Activated CD8-positive, alpha-beta T cell treated with anti-CD3 and anti-CD28 coated beads for 36 hours (primary cell): ENCODE data around the gene DBH. TPM values are rescaled to one million over a fixed set of nuclear protein-coding genes. Genes with fewer than 3 reads are reported as not detected.

Experiments
- ATAC-seq: fragments of 200-7000 bp; cut with Tn5 transposase; one replicate; pipeline ENCODE4 v1.10.0; 2021; ENCODE audit warnings: mild to moderate bottlenecking, moderate library complexity
- CTCF ChIA-PET: fragments of 350-600 bp; sonication (Branson Sonifier 250); formaldehyde crosslinking; loops from one replicate; lab custom pipeline; 2021; ENCODE audit warnings: antibody characterized with exemption; lab: Charles Lee
- POLR2A ChIA-PET: fragments of 350-600 bp; sonication (Branson Sonifier 250); formaldehyde crosslinking; loops from one replicate; lab custom pipeline; 2021; ENCODE audit warnings: antibody characterized with exemption; lab: Charles Lee
- DNase-seq: peaks from one replicate; pipeline ENCODE4 v3.0.0-alpha.2; 2020
- H3K27ac Mint-ChIP-seq: one replicate; pipeline ENCODE4 v1.8.0; 2021; ENCODE audit warnings: mild to moderate bottlenecking, mixed read lengths
- H3K27me3 Mint-ChIP-seq: one replicate; pipeline ENCODE4 v1.8.0; 2021; ENCODE audit warnings: mixed read lengths
- H3K36me3 Mint-ChIP-seq: one replicate; pipeline ENCODE4 v1.8.0; 2021; ENCODE audit warnings: low read depth, mixed read lengths
- H3K4me1 Mint-ChIP-seq: one replicate; pipeline ENCODE4 v1.8.0; 2021; ENCODE audit warnings: low read depth, mixed read lengths
- H3K4me3 Mint-ChIP-seq: one replicate; pipeline ENCODE4 v1.8.0; 2021; ENCODE audit warnings: mild to moderate bottlenecking, moderate library complexity, mixed read lengths
- H3K9me3 Mint-ChIP-seq: one replicate; pipeline ENCODE4 v1.8.0; 2021; ENCODE audit warnings: mixed read lengths
- CTCF ChIP-seq: fragments of 200-600 bp; IDR thresholded peaks from one replicate; pipeline ENCODE4 v1.8.0; 2022; ENCODE audit warnings: antibody characterized with exemption, mild to moderate bottlenecking
- intact Hi-C: fragments of 100-400 bp; cut with micrococcal nuclease; formaldehyde crosslinking; loops from one replicate; pipeline ENCODE4 v1.10.0; 2022
- total RNA-seq, 2 experiments: library from RNA; stranded (reverse); gene quantifications; one replicate each; pipeline ENCODE4 v1.2.3, GENCODE V29; 2021

Gene DBH
- total RNA-seq, 2 experiments from 2014 or later: not detected

DNA sequence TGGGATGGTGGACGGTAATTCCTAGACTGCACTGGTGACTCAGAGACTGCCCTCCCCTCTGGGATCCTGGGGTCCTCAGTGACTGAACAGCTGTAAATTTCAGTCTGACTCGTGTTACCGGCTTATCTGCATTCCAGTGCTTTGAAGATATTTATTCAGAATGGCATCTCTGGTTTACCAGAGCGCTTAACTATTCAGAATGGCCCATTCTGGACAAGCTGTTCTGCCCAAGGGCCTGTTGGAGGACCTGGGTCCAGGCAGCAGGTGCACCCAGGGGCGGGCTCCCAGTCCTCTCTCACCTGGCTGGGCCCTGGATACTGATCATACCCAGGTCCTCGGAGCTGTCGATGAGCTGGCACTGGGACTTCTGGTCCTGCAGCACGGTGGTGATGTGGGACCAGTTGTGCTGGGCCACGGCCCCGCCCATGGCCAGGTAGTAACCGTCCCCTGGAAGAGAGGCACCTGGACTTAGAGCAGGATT lies 54.0 kb downstream of the DBH start:
- H3K27me3 Mint-ChIP-seq: no peaks in the 10 kb centered on the region
- no peak for ATAC-seq
- no peak for DNase-seq
- H3K36me3 Mint-ChIP-seq: no peaks in the 10 kb centered on the region
- peaks cover 11% of the 10 kb centered on the region for H3K4me1 Mint-ChIP-seq
- H3K9me3 Mint-ChIP-seq: no peaks in the 10 kb centered on the region
- ChIA-PET POLR2A (no interaction called here), CTCF (no interaction called here)
- no peak overlapping the region for H3K4me3 Mint-ChIP-seq
- no peak for TF ChIP-seq CTCF
- intact Hi-C loops: no loop called here
- H3K27ac Mint-ChIP-seq: no peak overlapping the region

DNA sequence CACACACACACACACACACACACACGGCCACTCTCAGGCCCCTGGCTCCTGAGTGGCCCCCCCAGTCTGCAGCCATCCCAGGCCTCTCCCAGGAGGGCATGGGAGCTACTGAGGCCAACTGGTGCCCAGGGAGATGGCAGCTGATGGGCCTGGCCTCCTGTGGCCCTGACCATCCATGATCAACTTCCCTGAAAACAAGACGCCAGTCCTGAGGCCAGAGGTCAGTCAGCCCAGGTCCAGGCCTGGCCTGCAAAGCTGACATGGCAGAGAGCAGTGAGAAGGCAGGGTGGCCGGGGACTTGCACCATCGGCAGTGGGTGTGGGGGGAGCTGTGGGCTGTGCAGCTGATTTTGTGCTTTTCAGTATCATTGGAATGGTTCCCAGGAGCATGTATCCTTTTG lies 55.0 kb downstream of the DBH start:
- Mint-ChIP-seq H3K36me3 (no peaks in the 10 kb centered on the region), H3K4me1 (peaks cover 11% of the 10 kb centered on the region), H3K27ac (no peak overlapping the region), H3K9me3 (no peaks in the 10 kb centered on the region), H3K4me3 (no peak overlapping the region), H3K27me3 (no peaks in the 10 kb centered on the region)
- DNase-seq: no peak
- ChIA-PET POLR2A (interaction anchor here (0.9 to 3.7 kb wide), 4 partner anchors 10 to 14 kb away, joined by 4 to 27 read pairs (median 5); no protein-coding TSS in a partner anchor), CTCF (interaction anchor here (1.9 kb wide), 1 partner anchor 18 kb away, joined by 5 read pairs; no protein-coding TSS in a partner anchor)
- intact Hi-C loops: no loop called here
- no peak for ATAC-seq
- no peak for TF ChIP-seq CTCF

- DNase-seq (peak; percentile 70), ATAC-seq (peak; percentile 92)
- no peak for TF ChIP-seq CTCF
- H3K36me3 Mint-ChIP-seq: no peaks in the 10 kb centered on the region
- intact Hi-C loops: no loop called here
- H3K27ac Mint-ChIP-seq: no peak overlapping the region
- CTCF ChIA-PET: interaction anchor here (1.9 to 2.6 kb wide), 2 partner anchors 18 to 51 kb away, joined by 5 to 6 read pairs; no protein-coding TSS in a partner anchor
- H3K4me3 Mint-ChIP-seq: no peak overlapping the region
- H3K4me1 Mint-ChIP-seq: peaks cover 15% of the 10 kb centered on the region
- H3K9me3 Mint-ChIP-seq: no peaks in the 10 kb centered on the region
- POLR2A ChIA-PET: interaction anchor here (0.9 to 3.7 kb wide), 5 partner anchors 8 to 15 kb away, joined by 3 to 27 read pairs (median 4); no protein-coding TSS in a partner anchor
- no peaks in the 10 kb centered on the region for H3K27me3 Mint-ChIP-seq
Measured at GRCh38 chr9:133691626-133692363, 55.6 kb downstream of the DBH start.

DNA sequence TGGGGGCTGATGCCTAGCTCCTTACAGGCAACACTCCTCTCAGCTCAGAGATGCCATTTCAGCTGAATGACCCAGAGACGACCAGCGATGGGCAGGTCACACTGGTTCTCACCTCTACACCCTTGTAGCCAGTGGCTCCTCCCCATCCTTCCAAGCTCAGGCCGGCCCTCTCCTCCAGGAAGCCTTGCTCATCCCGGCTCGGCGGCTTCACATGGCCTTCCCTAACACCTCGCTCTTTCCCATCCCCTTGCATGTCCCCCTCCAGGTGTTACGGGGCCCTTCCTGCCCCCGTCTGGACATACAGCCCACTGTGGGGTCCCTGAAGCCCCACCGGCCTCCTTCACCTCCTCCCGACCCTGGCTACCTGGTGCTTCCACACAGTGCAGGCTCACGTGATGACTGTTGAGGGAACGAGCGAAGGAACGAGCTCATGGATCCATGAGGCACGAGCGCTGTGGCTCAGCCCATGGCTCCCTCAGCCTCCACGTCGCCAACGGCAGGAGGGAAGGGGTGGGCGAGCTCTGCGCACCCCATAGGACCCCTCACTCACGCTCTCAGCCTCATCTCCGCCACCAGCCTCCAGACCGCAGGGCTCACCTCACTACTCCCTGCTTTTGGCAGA lies 56.3 kb downstream of the DBH start:
- Mint-ChIP-seq H3K4me3 (no peak overlapping the region), H3K4me1 (peaks cover 18% of the 10 kb centered on the region), H3K27ac (no peak overlapping the region), H3K9me3 (no peaks in the 10 kb centered on the region), H3K36me3 (no peaks in the 10 kb centered on the region), H3K27me3 (no peaks in the 10 kb centered on the region)
- no peak for TF ChIP-seq CTCF
- ChIA-PET CTCF (interaction anchor here (1.9 to 2.6 kb wide), 2 partner anchors 17 to 50 kb away, joined by 5 to 6 read pairs; no protein-coding TSS in a partner anchor), POLR2A (interaction anchor here (1.0 to 3.7 kb wide), 4 partner anchors 9 to 26 kb away, joined by 3 to 27 read pairs (median 4); no protein-coding TSS in a partner anchor)
- intact Hi-C loops: no loop called here
- no peak for ATAC-seq
- no peak for DNase-seq
